ENCODE data around the gene ATP8B4. TPM values are rescaled to one million over a fixed set of nuclear protein-coding genes. Genes with fewer than 3 reads are reported as not detected.

Gene ATP8B4
- total RNA-seq, 4 donors from 2014 or later, result 2.0 to 9.8 (median 9.2) TPM

- H3K27ac ChIP-seq, result peak overlapping the region in 2 of 4 donors; percentile 70 to 82
- WGBS, 2 donors (ENCODE audit: low coverage in 1 of 2), result 94 to 100% methylated on average over 2 of the region's 2 CpGs
These were observed 220.3 kb downstream of the ATP8B4 start for GRCh38 chr15:49898575-49899283.

DNA sequence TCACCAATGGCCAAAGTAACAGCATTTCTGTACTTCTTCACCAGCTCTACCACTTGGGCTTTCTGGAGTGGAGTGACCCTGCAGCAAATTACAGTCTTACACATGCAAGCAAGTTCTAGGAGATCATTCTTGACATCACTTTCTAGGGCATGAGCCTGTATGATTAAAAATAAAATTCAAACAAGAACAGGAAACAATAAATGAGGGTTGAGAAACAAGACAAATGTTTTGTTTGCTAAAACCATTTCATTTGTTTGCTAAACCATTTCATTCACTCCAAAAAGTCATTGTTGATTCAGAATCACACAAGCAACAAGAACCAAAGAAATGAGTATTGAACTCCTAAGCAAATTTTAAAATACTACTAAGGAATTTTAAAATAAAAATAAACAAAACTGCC lies 220.9 kb downstream of the ATP8B4 start:
- ATAC-seq, result no peak
- H3K27me3 ChIP-seq, result no peaks in the 10 kb centered on the region
- TF ChIP-seq CTCF (IDR thresholded peaks at IDR 0.05) (no peak), POLR2A (IDR thresholded peaks at IDR 0.05) (no peak), EP300 (IDR thresholded peaks at IDR 0.05) (no peak), POLR2AphosphoS5 (IDR thresholded peaks at IDR 0.05) (no peak)
- no peaks in the 10 kb centered on the region for H3K36me3 ChIP-seq
- no peak overlapping the region for H3K27ac ChIP-seq
- no peaks in the 10 kb centered on the region for H3K9me3 ChIP-seq
- no peak overlapping the region for H3K4me3 ChIP-seq
- peaks cover 9 to 57% (median 17%) of the 10 kb centered on the region in 3 donors for H3K4me1 ChIP-seq

More at GRCh38 chr15:49898575-49899283, 220.3 kb downstream of the ATP8B4 start:
- Histone ChIP-seq H3K4me3 (no peak overlapping the region), H3K9me3 (no peaks in the 10 kb centered on the region), H3K27me3 (no peaks in the 10 kb centered on the region), H3K36me3 (no peaks in the 10 kb centered on the region), H3K4me1 (peaks cover 13 to 64% (median 17%) of the 10 kb centered on the region in 3 donors)
- TF ChIP-seq POLR2A (IDR thresholded peaks at IDR 0.05) (no peak), EP300 (IDR thresholded peaks at IDR 0.05) (no peak), POLR2AphosphoS5 (IDR thresholded peaks at IDR 0.05) (no peak), CTCF (IDR thresholded peaks at IDR 0.05) (no peak)
- ATAC-seq, result no peak

- peaks cover under 1 to 32% (median 14%) of the 10 kb centered on the region in 3 donors for H3K4me1 ChIP-seq
- no peak for TF ChIP-seq POLR2A (IDR thresholded peaks at IDR 0.05)
- no peak for TF ChIP-seq CTCF (IDR thresholded peaks at IDR 0.05)
- TF ChIP-seq POLR2AphosphoS5 (IDR thresholded peaks at IDR 0.05), result no peak
- TF ChIP-seq EP300 (IDR thresholded peaks at IDR 0.05), result no peak
- 33 to 70% methylated on average over 5 to 6 of the region's 6 CpGs for WGBS, 2 donors (ENCODE audit: low coverage in 1 of 2)
- no peaks in the 10 kb centered on the region for H3K27me3 ChIP-seq
- ATAC-seq, result peak; percentile 41
- H3K36me3 ChIP-seq, result no peaks in the 10 kb centered on the region
- H3K27ac ChIP-seq, result peak overlapping the region; percentile 20 to 58 (median 42)
- H3K9me3 ChIP-seq, result no peaks in the 10 kb centered on the region
- no peak overlapping the region for H3K4me3 ChIP-seq
These were observed 223.4 kb downstream of the ATP8B4 start for GRCh38 chr15:49895347-49896223.

DNA sequence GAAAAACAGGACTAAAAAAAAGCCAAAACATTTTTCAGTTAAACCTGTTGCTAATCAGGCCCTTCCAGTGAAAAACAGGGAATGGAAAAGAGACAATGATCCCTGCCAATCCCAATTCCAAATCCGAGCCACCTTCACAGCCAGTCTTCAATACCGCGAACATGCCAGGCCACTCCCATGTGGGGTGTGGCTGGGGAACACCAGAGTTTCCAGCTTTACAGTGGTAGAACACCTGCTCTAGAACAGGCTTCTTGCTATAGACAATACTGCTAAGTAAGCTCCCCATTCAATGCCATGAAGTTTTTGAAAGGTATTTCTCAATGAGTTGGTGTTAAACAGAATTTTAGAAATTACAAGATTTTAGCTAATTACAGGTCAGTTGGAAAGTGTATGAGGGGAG lies 228.3 kb downstream of the ATP8B4 start:
- no peaks in the 10 kb centered on the region for H3K36me3 ChIP-seq
- no peaks in the 10 kb centered on the region for H3K9me3 ChIP-seq
- 74% methylated on average over 3 of the region's 3 CpGs; no CpG with 5 or more reads in 1 of the 2 donors for WGBS, 2 donors (ENCODE audit: low coverage in 1 of 2)
- H3K4me1 ChIP-seq, result peaks cover 5 to 35% (median 9%) of the 10 kb centered on the region in 3 donors
- ATAC-seq, result no peak
- no peak overlapping the region for H3K4me3 ChIP-seq
- no peaks in the 10 kb centered on the region for H3K27me3 ChIP-seq
- TF ChIP-seq EP300 (IDR thresholded peaks at IDR 0.05) (no peak), CTCF (IDR thresholded peaks at IDR 0.05) (no peak), POLR2A (IDR thresholded peaks at IDR 0.05) (no peak), POLR2AphosphoS5 (IDR thresholded peaks at IDR 0.05) (no peak)
- H3K27ac ChIP-seq, result no peak overlapping the region
